GM23248 (cell line): ENCODE measurements around the gene EDAR. TPM values are rescaled to one million over a fixed set of nuclear protein-coding genes. Genes with fewer than 3 reads are reported as not detected.

Experiments used
- DNase-seq: peaks from one replicate; pipeline ENCODE4 v3.0.0-alpha.2; 2015
- H2AFZ ChIP-seq: fragments of 200-600 bp; sonication (generic); 2 replicates; pipeline ENCODE4 v1.6.1; 2016; ENCODE audit warnings: antibody characterized with exemption
- H3F3A ChIP-seq: fragments of 200-600 bp; sonication (generic); 2 replicates; pipeline ENCODE4 v1.6.1; 2016; ENCODE audit warnings: mild to moderate bottlenecking, antibody characterized with exemption, mixed run types; ENCODE audit not compliant: insufficient read depth
- H3K27ac ChIP-seq: fragments of 200-600 bp; sonication (generic); 2 replicates; pipeline ENCODE4 v1.5.1; 2016; ENCODE audit warnings: mild to moderate bottlenecking
- H3K27me3 ChIP-seq: fragments of 200-600 bp; sonication (generic); replicated peaks from 2 replicates; pipeline ENCODE4 v1.6.1; 2016; ENCODE audit warnings: mild to moderate bottlenecking; ENCODE audit not compliant: insufficient read depth
- H3K36me3 ChIP-seq: fragments of 200-600 bp; sonication (generic); 2 replicates; pipeline ENCODE4 v1.6.1; 2016; ENCODE audit warnings: low read depth, mild to moderate bottlenecking
- H3K4me1 ChIP-seq: fragments of 200-600 bp; sonication (generic); 2 replicates; pipeline ENCODE4 v1.6.1; 2016; ENCODE audit warnings: mild to moderate bottlenecking; ENCODE audit not compliant: insufficient read depth
- H3K4me2 ChIP-seq: fragments of 200-600 bp; sonication (generic); one replicate; pipeline ENCODE4 v1.6.1; 2016; ENCODE audit warnings: mild to moderate bottlenecking; ENCODE audit not compliant: unreplicated experiment
- H3K4me3 ChIP-seq: fragments of 200-600 bp; sonication (generic); 2 replicates; pipeline ENCODE4 v1.5.1; 2016; ENCODE audit warnings: mild to moderate bottlenecking
- H3K79me2 ChIP-seq: fragments of 200-600 bp; sonication (generic); 2 replicates; pipeline ENCODE4 v1.6.1; 2016; ENCODE audit warnings: mild to moderate bottlenecking; ENCODE audit not compliant: insufficient read depth
- H3K9ac ChIP-seq: fragments of 200-600 bp; sonication (generic); 2 replicates; pipeline ENCODE4 v1.6.1; 2016; ENCODE audit warnings: mild to moderate bottlenecking
- H3K9me2 ChIP-seq: fragments of 200-600 bp; sonication (generic); 2 replicates; pipeline ENCODE4 v1.6.1; 2016; ENCODE audit warnings: mixed run types, mild to moderate bottlenecking, moderate library complexity; ENCODE audit not compliant: insufficient read depth
- H3K9me3 ChIP-seq: fragments of 200-600 bp; sonication (generic); one replicate; pipeline ENCODE4 v1.6.1; 2017; ENCODE audit warnings: low read depth
- H4K20me1 ChIP-seq: fragments of 200-600 bp; sonication (generic); 2 replicates; pipeline ENCODE4 v1.6.0; 2016; ENCODE audit not compliant: insufficient read depth
- EZH2 ChIP-seq: fragments of 200-600 bp; sonication (generic); IDR thresholded peaks from 2 replicates; pipeline ENCODE4 v1.6.1; 2018; ENCODE audit warnings: antibody characterized with exemption, mild to moderate bottlenecking; ENCODE audit not compliant: insufficient read depth, poor library complexity, severe bottlenecking
- EZH2phosphoT487 ChIP-seq: fragments of 200-600 bp; sonication (generic); IDR thresholded peaks from 2 replicates; pipeline ENCODE4 v1.6.1; 2018; ENCODE audit warnings: antibody characterized with exemption, moderate library complexity, mild to moderate bottlenecking, low read depth; ENCODE audit not compliant: insufficient read depth
- WGBS, 2 experiments: methylation state at CpG; one replicate each; pipeline ENCODE4 v1.1.6; 2015 to 2017; ENCODE audit warnings: low lambda C conversion rate in 2 of 2, low coverage in 1 of 2; ENCODE audit errors: missing lambda C conversion rate in 2 of 2; 5-methylcytosine and 5-hydroxymethylcytosine counted together
- in situ Hi-C: fragments of 300-500 bp; cut with MboI; formaldehyde crosslinking; loops from 2 replicates; pipeline ENCODE4 v1.15.0; 2020
- polyA plus RNA-seq: library from polyadenylated mRNA; unstranded; fragments of >200 nt; fragmentation: Nextera tagmentation; extraction: Ambion mirVana; gene quantifications from 2 replicates; pipeline ENCODE4 v1.2.1, GENCODE V29; 2016
- total RNA-seq: library from RNA; depleted of rRNA; stranded (reverse); fragments of >200 nt; shearing (Covaris generic); gene quantifications from 2 replicates; pipeline ENCODE4 v1.2.3, GENCODE V29; 2014

Gene EDAR
- total and polyA plus RNA-seq, 2 experiments from 2014 or later: not detected

DNA sequence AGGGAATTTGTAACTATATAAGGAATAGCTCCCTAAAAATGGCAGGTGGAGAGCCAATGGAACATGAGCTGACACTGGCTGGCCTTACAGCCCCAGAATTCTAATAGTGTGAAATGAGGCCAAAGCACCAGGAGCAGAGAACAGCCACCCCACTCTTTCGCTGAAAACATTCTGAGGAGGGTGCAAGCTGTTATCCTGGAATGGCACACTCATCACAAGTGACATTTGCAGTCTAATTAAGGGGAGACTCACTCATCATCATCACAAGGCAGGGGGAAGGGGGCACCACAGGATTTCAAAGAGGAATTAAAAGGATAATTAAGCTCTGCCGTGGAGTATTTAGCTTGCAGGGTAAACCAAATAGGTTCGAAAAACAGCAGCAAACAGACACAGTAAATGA lies 94.3 kb downstream of the EDAR start:
- Histone ChIP-seq H3F3A (no peaks in the 10 kb centered on the region), H3K9me2 (no peaks in the 10 kb centered on the region), H4K20me1 (no peaks in the 10 kb centered on the region), H3K4me2 (no peak overlapping the region), H3K9me3 (no peaks in the 10 kb centered on the region), H3K79me2 (no peaks in the 10 kb centered on the region), H3K4me1 (no peaks in the 10 kb centered on the region), H3K27me3 (0 out of 2 replicates have a peak, but pooled peaks cover 3% of the 10 kb centered on the region), H3K27ac (no peak overlapping the region), H3K9ac (no peak overlapping the region), H3K36me3 (no peaks in the 10 kb centered on the region), H2AFZ (no peak overlapping the region), H3K4me3 (no peak overlapping the region)
- in situ Hi-C loops: no loop called here
- 56 to 58% methylated on average over 3 of the region's 3 CpGs for WGBS, 2 experiments
- no peak for DNase-seq
- no peak for TF ChIP-seq EZH2
- no peak for TF ChIP-seq EZH2phosphoT487

DNA sequence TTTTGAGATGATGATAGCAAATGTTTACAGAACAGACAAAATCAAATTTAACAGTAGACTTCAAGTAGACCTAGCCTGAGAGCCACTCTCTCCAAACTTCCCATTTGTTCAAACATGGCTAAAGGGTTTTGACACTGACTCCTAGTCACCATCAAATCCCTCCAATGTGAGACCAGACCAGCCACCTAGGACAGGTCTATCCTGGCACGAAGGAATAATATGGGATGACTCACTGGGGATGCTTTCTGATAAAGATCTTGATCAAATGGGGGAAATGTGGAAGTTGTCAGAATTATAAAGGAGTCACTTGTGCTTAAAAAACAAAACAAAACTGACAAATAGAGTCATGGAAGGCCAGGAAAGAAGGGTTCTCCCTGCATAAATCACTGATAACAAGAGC lies 95.7 kb downstream of the EDAR start:
- Histone ChIP-seq H3K9me3 (no peaks in the 10 kb centered on the region), H3K9ac (no peak overlapping the region), H3K4me1 (no peaks in the 10 kb centered on the region), H3K27me3 (no peaks in the 10 kb centered on the region), H3K79me2 (no peaks in the 10 kb centered on the region), H4K20me1 (no peaks in the 10 kb centered on the region), H3K36me3 (no peaks in the 10 kb centered on the region), H3K27ac (no peak overlapping the region), H2AFZ (no peak overlapping the region), H3K4me2 (no peak overlapping the region), H3K4me3 (no peak overlapping the region), H3F3A (no peaks in the 10 kb centered on the region), H3K9me2 (no peaks in the 10 kb centered on the region)
- TF ChIP-seq EZH2 (no peak), EZH2phosphoT487 (no peak)
- in situ Hi-C loops: no loop called here
- no peak for DNase-seq
- 90 to 96% methylated on average over 1 of the region's 1 CpG for WGBS, 2 experiments

DNA sequence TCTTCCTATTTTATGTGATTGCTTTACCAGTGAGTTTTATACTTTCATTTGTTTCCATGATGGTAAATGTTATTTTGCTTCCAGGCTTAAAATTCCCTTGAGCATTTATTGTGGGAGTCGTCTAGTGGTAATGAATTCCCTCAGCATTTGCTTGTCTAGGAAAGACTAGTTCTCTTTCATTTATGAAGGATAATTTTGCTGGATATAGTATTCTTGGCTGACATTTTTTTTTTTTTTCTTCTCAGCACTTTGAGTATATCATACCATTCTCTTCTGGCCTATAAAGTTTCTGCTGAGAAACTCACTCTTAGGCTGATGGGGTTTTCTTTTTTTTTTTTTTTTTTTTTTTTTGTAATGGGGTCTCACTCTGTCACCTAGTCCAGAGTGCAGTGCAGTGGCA lies 99.1 kb downstream of the EDAR start:
- 90 to 95% methylated on average over 1 of the region's 1 CpG for WGBS, 2 experiments
- Histone ChIP-seq H4K20me1 (no peaks in the 10 kb centered on the region), H3K4me3 (no peak overlapping the region), H3K4me1 (no peaks in the 10 kb centered on the region), H3K9ac (no peak overlapping the region), H3K9me3 (no peaks in the 10 kb centered on the region), H3K79me2 (no peaks in the 10 kb centered on the region), H3K27me3 (no peaks in the 10 kb centered on the region), H3K4me2 (no peak overlapping the region), H3K36me3 (no peaks in the 10 kb centered on the region), H3K27ac (no peak overlapping the region), H3K9me2 (no peaks in the 10 kb centered on the region), H3F3A (no peaks in the 10 kb centered on the region), H2AFZ (no peak overlapping the region)
- no peak for DNase-seq
- in situ Hi-C loops: no loop called here
- no peak for TF ChIP-seq EZH2
- no peak for TF ChIP-seq EZH2phosphoT487

DNA sequence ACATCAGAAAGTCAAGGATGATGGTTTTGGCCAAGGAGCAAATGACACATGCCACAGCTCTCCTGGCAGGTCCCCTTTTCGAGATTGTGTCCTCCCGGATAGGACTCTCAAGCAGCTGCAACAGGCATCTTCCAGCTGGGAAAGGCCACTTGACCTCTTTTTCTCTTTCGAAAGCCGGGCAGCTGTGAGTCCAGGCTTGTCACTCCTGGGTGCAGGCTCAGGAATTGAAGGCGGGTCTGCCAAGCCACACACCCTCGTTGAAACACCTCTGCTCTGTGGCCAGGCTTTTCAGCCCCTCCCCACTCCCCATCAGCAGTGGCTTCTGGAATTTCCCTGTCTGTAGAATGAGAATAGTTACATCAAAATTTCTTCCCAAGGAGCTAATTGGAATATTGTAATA lies 104.4 kb downstream of the EDAR start:
- Histone ChIP-seq H3K79me2 (no peaks in the 10 kb centered on the region), H3K9me3 (no peaks in the 10 kb centered on the region), H3K9me2 (no peaks in the 10 kb centered on the region), H3F3A (no peaks in the 10 kb centered on the region), H3K9ac (no peak overlapping the region), H3K36me3 (no peaks in the 10 kb centered on the region), H3K27me3 (no peaks in the 10 kb centered on the region), H3K4me2 (no peak overlapping the region), H4K20me1 (no peaks in the 10 kb centered on the region), H3K27ac (no peak overlapping the region), H2AFZ (no peak overlapping the region), H3K4me1 (no peaks in the 10 kb centered on the region), H3K4me3 (no peak overlapping the region)
- WGBS, 2 experiments: 46 to 57% methylated on average over 6 of the region's 6 CpGs
- in situ Hi-C loops: no loop called here
- TF ChIP-seq EZH2: no peak
- TF ChIP-seq EZH2phosphoT487: no peak
- no peak for DNase-seq

DNA sequence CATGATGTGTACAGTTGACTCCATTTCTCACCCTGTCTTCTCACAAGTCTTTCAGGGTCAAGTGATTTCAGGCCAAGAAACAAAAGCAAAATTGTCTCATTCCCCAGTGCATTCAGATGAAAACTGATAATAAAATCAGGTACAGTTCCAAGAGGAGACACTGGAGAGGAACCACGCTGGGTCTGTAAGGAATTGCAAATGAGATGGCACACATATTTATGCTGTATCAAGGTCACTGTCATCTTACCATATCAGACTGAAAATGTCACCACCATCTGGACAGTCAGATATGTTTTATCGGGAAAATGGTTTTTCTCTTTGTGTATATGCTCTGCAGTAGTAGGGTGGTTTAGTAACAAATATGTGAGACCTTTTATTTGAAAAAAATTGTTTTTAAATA lies 110.7 kb downstream of the EDAR start:
- no peak overlapping the region for H2AFZ ChIP-seq
- no peaks in the 10 kb centered on the region for H3K4me1 ChIP-seq
- TF ChIP-seq EZH2 (no peak), EZH2phosphoT487 (no peak)
- no peaks in the 10 kb centered on the region for H3K9me2 ChIP-seq
- H3K27me3 ChIP-seq: no peaks in the 10 kb centered on the region
- H3K4me3 ChIP-seq: no peak overlapping the region
- H3K9me3 ChIP-seq: no peaks in the 10 kb centered on the region
- in situ Hi-C loops: no loop called here
- H3K9ac ChIP-seq: no peak overlapping the region
- no peak overlapping the region for H3K4me2 ChIP-seq
- H3K36me3 ChIP-seq: no peaks in the 10 kb centered on the region
- no peak for DNase-seq
- no peaks in the 10 kb centered on the region for H4K20me1 ChIP-seq
- H3F3A ChIP-seq: no peaks in the 10 kb centered on the region
- no peak overlapping the region for H3K27ac ChIP-seq
- no peaks in the 10 kb centered on the region for H3K79me2 ChIP-seq
- 48% methylated on average over 2 of the region's 2 CpGs for WGBS, 2 experiments
